ENCODE results near the gene AOAH. TPM values are rescaled to one million over a fixed set of nuclear protein-coding genes. Genes with fewer than 3 reads are reported as not detected.

The AOAH gene
- total and polyA plus RNA-seq, 2 donors (not counting 3 experiments of a cell fraction or from before 2014, with no cell fraction given) = not detected

- no peak for DNase-seq (ENCODE audit: low read depth, low spot score)
- no peak for TF ChIP-seq GATA2 (IDR thresholded peaks at IDR 0.05; ENCODE audit: insufficient read depth, insufficient read length, low read depth, low read length)
- Histone ChIP-seq H3K27me3 (ENCODE audit: control insufficient read depth in 2 of 2, insufficient read depth in 2 of 2, low read length in 2 of 2) (peaks cover 0 to 3% of the 10 kb centered on the region in 2 experiments), H3K9ac (replicated peaks; ENCODE audit: extremely low read depth, insufficient read depth, low read length) (no peak overlapping the region), H3K4me1 (ENCODE audit: control insufficient read depth, extremely low read depth, insufficient read depth, low read length) (no peaks in the 10 kb centered on the region), H2AFZ (ENCODE audit: low read depth, low read length) (no peak overlapping the region), H3K4me2 (ENCODE audit: insufficient read depth, low read length) (no peak overlapping the region), H3K9me1 (replicated peaks; ENCODE audit: control insufficient read depth, extremely low read depth, insufficient read depth, low read length) (no peaks in the 10 kb centered on the region), H3K9me3 (replicated peaks; ENCODE audit: control insufficient read depth, insufficient read depth, low read length) (no peaks in the 10 kb centered on the region), H4K20me1 (replicated peaks; ENCODE audit: control insufficient read depth, extremely low read depth, insufficient read depth, low read length) (no peaks in the 10 kb centered on the region), H3K79me2 (ENCODE audit: control insufficient read depth, insufficient read depth, low read length) (no peaks in the 10 kb centered on the region), H3K36me3 (ENCODE audit: control insufficient read depth in 2 of 2, extremely low read depth in 1 of 2, insufficient read depth in 2 of 2, low read length in 2 of 2) (no peaks in the 10 kb centered on the region), H3K27ac (ENCODE audit: insufficient read depth, low read depth, low read length) (no peak overlapping the region), H3K4me3 (replicated peaks in 1 of 3; ENCODE audit: insufficient read depth in 1 of 3, low read depth in 1 of 3, low read length in 3 of 3) (no peak overlapping the region)
- CTCF ChIA-PET = no interaction called here
- POLR2A ChIA-PET = no interaction called here
- no peak for FAIRE-seq
- intact Hi-C loops (cut with micrococcal nuclease) = no loop called here
- dilution Hi-C loops (cut with MboI; ENCODE audit: extremely low pct_ligation_motif_present, low sequenced_read_pairs) = no loop called here
- BruUV-seq (replicated peaks) = no TSS peak
Observed at GRCh38 chr7:36663481-36663880, 60.8 kb downstream of the AOAH start.

GRCh38 chr7:36661135-36661840, 63.0 kb downstream of the AOAH start:
- H3K36me3 ChIP-seq (ENCODE audit: control insufficient read depth in 2 of 2, extremely low read depth in 1 of 2, insufficient read depth in 2 of 2, low read length in 2 of 2) = no peaks in the 10 kb centered on the region
- DNase-seq (ENCODE audit: low read depth, low spot score) (no peak), FAIRE-seq (no peak)
- no peak overlapping the region for H3K9ac ChIP-seq (replicated peaks; ENCODE audit: extremely low read depth, insufficient read depth, low read length)
- peaks cover 0 to 3% of the 10 kb centered on the region in 2 experiments for H3K27me3 ChIP-seq (ENCODE audit: control insufficient read depth in 2 of 2, insufficient read depth in 2 of 2, low read length in 2 of 2)
- H3K4me2 ChIP-seq (ENCODE audit: insufficient read depth, low read length) = no peak overlapping the region
- no peaks in the 10 kb centered on the region for H3K9me3 ChIP-seq (replicated peaks; ENCODE audit: control insufficient read depth, insufficient read depth, low read length)
- BruUV-seq (replicated peaks) = no TSS peak
- POLR2A ChIA-PET = no interaction called here
- no peak overlapping the region for H3K4me3 ChIP-seq (replicated peaks in 1 of 3; ENCODE audit: insufficient read depth in 1 of 3, low read depth in 1 of 3, low read length in 3 of 3)
- dilution Hi-C loops (cut with MboI; ENCODE audit: extremely low pct_ligation_motif_present, low sequenced_read_pairs) (no loop called here), intact Hi-C loops (cut with micrococcal nuclease) (no loop called here)
- no peak overlapping the region for H3K27ac ChIP-seq (ENCODE audit: insufficient read depth, low read depth, low read length)
- CTCF ChIA-PET = interaction anchor here (1.5 kb wide), 1 partner anchor 9 kb away, joined by 8 read pairs; no protein-coding TSS in a partner anchor
- H3K9me1 ChIP-seq (replicated peaks; ENCODE audit: control insufficient read depth, extremely low read depth, insufficient read depth, low read length) = no peaks in the 10 kb centered on the region
- H3K79me2 ChIP-seq (ENCODE audit: control insufficient read depth, insufficient read depth, low read length) = no peaks in the 10 kb centered on the region
- no peak for TF ChIP-seq POLR2AphosphoS5 (IDR thresholded peaks at IDR 0.05; ENCODE audit: insufficient read depth, low read depth, low read length)
- TF ChIP-seq MAX (IDR thresholded peaks at IDR 0.05; ENCODE audit: insufficient read depth, insufficient read length) = no peak
- TF ChIP-seq POLR2A (IDR thresholded peaks at IDR 0.05; ENCODE audit: low read depth, low read length) = no peak
- TF ChIP-seq FOS (IDR thresholded peaks at IDR 0.05; ENCODE audit: borderline replicate concordance, insufficient read depth, low read length) = no peak
- TF ChIP-seq MYC (IDR thresholded peaks at IDR 0.05; ENCODE audit: low read depth, low read length) = no peak
- TF ChIP-seq EZH2 (IDR thresholded peaks at IDR 0.05; ENCODE audit: borderline replicate concordance, low read depth, low read length, severe bottlenecking) = no peak
- no peak for TF ChIP-seq CTCF (IDR thresholded peaks at IDR 0.05; ENCODE audit: extremely low read depth in 1 of 2, insufficient read depth in 1 of 2, low read depth in 1 of 2, low read length in 2 of 2)
- H2AFZ ChIP-seq (ENCODE audit: low read depth, low read length) = no peak overlapping the region
- no peaks in the 10 kb centered on the region for H4K20me1 ChIP-seq (replicated peaks; ENCODE audit: control insufficient read depth, extremely low read depth, insufficient read depth, low read length)
- H3K4me1 ChIP-seq (ENCODE audit: control insufficient read depth, extremely low read depth, insufficient read depth, low read length) = no peaks in the 10 kb centered on the region

Measured in endothelial cell of umbilical vein (primary cell).